Ishikawa (cell line): ENCODE results near the gene DOK6.

Experiments used
- CEBPB ChIP-seq: IDR thresholded peaks from 2 replicates; pipeline ENCODE4 v1.6.1; 2012
- EGR1 ChIP-seq: IDR thresholded peaks from 2 replicates; pipeline ENCODE4 v1.6.1; 2012
- EP300 ChIP-seq: IDR thresholded peaks from 2 replicates; pipeline ENCODE4 v1.6.1; 2012; ENCODE audit warnings: borderline replicate concordance
- FOXM1 ChIP-seq: IDR thresholded peaks from 2 replicates; pipeline ENCODE4 v1.6.1; 2012; ENCODE audit warnings: low read depth, borderline replicate concordance
- RAD21 ChIP-seq: IDR thresholded peaks from 2 replicates; pipeline ENCODE4 v1.6.1; 2012; ENCODE audit warnings: low read depth
- TAF1 ChIP-seq: IDR thresholded peaks from 2 replicates; pipeline ENCODE4 v1.6.1; 2012; ENCODE audit warnings: low read depth, mild to moderate bottlenecking
- USF1 ChIP-seq: IDR thresholded peaks from 2 replicates; pipeline ENCODE4 v1.6.1; 2012
- TF ChIP-seq, protein P1 (sequence below): IDR thresholded peaks from 2 replicates; pipeline ENCODE4 v1.6.1; 2012
- TF ChIP-seq, protein P2 (sequence below): IDR thresholded peaks from 2 replicates; pipeline ENCODE4 v1.6.1; 2012; ENCODE audit warnings: low read depth, mild to moderate bottlenecking

- TF ChIP-seq TAF1 (no peak), EP300 (no peak), USF1 (no peak), CEBPB (no peak), RAD21 (no peak), FOXM1 (no peak), EGR1 (no peak)
- TF ChIP-seq, protein P1, sequence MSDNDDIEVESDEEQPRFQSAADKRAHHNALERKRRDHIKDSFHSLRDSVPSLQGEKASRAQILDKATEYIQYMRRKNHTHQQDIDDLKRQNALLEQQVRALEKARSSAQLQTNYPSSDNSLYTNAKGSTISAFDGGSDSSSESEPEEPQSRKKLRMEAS: no peak
- TF ChIP-seq, protein P2, sequence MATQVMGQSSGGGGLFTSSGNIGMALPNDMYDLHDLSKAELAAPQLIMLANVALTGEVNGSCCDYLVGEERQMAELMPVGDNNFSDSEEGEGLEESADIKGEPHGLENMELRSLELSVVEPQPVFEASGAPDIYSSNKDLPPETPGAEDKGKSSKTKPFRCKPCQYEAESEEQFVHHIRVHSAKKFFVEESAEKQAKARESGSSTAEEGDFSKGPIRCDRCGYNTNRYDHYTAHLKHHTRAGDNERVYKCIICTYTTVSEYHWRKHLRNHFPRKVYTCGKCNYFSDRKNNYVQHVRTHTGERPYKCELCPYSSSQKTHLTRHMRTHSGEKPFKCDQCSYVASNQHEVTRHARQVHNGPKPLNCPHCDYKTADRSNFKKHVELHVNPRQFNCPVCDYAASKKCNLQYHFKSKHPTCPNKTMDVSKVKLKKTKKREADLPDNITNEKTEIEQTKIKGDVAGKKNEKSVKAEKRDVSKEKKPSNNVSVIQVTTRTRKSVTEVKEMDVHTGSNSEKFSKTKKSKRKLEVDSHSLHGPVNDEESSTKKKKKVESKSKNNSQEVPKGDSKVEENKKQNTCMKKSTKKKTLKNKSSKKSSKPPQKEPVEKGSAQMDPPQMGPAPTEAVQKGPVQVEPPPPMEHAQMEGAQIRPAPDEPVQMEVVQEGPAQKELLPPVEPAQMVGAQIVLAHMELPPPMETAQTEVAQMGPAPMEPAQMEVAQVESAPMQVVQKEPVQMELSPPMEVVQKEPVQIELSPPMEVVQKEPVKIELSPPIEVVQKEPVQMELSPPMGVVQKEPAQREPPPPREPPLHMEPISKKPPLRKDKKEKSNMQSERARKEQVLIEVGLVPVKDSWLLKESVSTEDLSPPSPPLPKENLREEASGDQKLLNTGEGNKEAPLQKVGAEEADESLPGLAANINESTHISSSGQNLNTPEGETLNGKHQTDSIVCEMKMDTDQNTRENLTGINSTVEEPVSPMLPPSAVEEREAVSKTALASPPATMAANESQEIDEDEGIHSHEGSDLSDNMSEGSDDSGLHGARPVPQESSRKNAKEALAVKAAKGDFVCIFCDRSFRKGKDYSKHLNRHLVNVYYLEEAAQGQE: no peak
These were observed 195.7 kb downstream of the DOK6 start for GRCh38 chr18:69596345-69596744.
